ENCODE data around the gene WDPCP. TPM values are rescaled to one million over a fixed set of nuclear protein-coding genes. Genes with fewer than 3 reads are reported as not detected.
A peak's percentile ranks its signal among the peaks of the same experiment; 100 is the strongest.

The WDPCP gene
- polyA plus RNA-seq, 1 donor from 2014 or later: 8.9 TPM

GRCh38 chr2:63514237-63514716 lies 74.0 kb downstream of the WDPCP start:
- Histone ChIP-seq H3K27ac (ENCODE audit: low read length) (peak overlapping the region; percentile 37), H2AFZ (ENCODE audit: low read depth, low read length) (no peak overlapping the region), H3K27me3 (ENCODE audit: insufficient read depth, low read depth, low read length) (no peaks in the 10 kb centered on the region), H3K79me2 (replicated peaks; ENCODE audit: insufficient read depth, low read length) (no peaks in the 10 kb centered on the region), H3K9me3 (ENCODE audit: low read length) (no peaks in the 10 kb centered on the region), H3K4me3 (ENCODE audit: low read length) (no peak overlapping the region), H3K9ac (ENCODE audit: low read length) (no peak overlapping the region), H3K4me2 (ENCODE audit: low read length) (no peak overlapping the region), H3F3A (ENCODE audit: insufficient read depth, low read length, poor library complexity, severe bottlenecking) (no peaks in the 10 kb centered on the region), H3K36me3 (ENCODE audit: insufficient read depth, low read length) (no peaks in the 10 kb centered on the region), H3K9me2 (ENCODE audit: insufficient read depth, low read length) (no peaks in the 10 kb centered on the region), H4K20me1 (ENCODE audit: insufficient read depth) (no peaks in the 10 kb centered on the region)
- TF ChIP-seq POLR2AphosphoS5 (IDR thresholded peaks at IDR 0.05) (peak; percentile 90), EZH2 (IDR thresholded peaks at IDR 0.05; ENCODE audit: borderline replicate concordance, insufficient read depth, low read length, poor library complexity, severe bottlenecking) (no peak), SMC3 (conservative IDR thresholded peaks at IDR 0.05; ENCODE audit: poor library complexity) (no peak), MXI1 (conservative IDR thresholded peaks at IDR 0.05; ENCODE audit: poor library complexity, severe bottlenecking) (no peak), EP300 (conservative IDR thresholded peaks at IDR 0.05; ENCODE audit: poor library complexity, severe bottlenecking) (peak; percentile 49), REST (IDR thresholded peaks at IDR 0.05; ENCODE audit: borderline replicate concordance) (peak; percentile 97), TAF1 (IDR thresholded peaks at IDR 0.05; ENCODE audit: low read depth) (no peak), RAD21 (conservative IDR thresholded peaks at IDR 0.05) (no peak)
- TF ChIP-seq, protein P1, sequence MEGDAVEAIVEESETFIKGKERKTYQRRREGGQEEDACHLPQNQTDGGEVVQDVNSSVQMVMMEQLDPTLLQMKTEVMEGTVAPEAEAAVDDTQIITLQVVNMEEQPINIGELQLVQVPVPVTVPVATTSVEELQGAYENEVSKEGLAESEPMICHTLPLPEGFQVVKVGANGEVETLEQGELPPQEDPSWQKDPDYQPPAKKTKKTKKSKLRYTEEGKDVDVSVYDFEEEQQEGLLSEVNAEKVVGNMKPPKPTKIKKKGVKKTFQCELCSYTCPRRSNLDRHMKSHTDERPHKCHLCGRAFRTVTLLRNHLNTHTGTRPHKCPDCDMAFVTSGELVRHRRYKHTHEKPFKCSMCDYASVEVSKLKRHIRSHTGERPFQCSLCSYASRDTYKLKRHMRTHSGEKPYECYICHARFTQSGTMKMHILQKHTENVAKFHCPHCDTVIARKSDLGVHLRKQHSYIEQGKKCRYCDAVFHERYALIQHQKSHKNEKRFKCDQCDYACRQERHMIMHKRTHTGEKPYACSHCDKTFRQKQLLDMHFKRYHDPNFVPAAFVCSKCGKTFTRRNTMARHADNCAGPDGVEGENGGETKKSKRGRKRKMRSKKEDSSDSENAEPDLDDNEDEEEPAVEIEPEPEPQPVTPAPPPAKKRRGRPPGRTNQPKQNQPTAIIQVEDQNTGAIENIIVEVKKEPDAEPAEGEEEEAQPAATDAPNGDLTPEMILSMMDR (IDR thresholded peaks at IDR 0.05; ENCODE audit: poor library complexity, severe bottlenecking): no peak

DNA sequence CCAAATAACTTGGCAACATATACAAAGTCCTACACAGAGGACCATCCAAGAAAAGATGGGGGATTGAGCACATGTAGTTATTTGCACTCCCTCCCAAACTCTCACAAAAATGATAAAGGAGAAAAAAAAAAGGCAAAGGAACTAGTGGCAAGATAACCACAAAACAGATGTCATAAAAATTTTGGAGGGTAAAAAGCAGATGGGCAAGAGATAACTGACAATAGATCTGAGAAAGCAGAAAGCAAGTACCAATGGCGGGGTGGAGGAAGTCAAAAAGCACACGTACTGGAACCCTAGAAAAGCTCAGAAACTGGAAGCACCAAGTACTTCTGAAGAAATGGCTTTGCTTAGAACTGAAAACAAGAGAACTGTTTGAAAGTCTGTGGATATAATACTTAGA lies 82.0 kb downstream of the WDPCP start:
- no peak overlapping the region for H2AFZ ChIP-seq (ENCODE audit: low read depth, low read length)

More for the DNA sequence above, 82.0 kb downstream of the WDPCP start:
- H3K4me2 ChIP-seq (ENCODE audit: low read length): no peak overlapping the region
- no peaks in the 10 kb centered on the region for H3K36me3 ChIP-seq (ENCODE audit: insufficient read depth, low read length)
- no peak overlapping the region for H3K9ac ChIP-seq (ENCODE audit: low read length)
- no peaks in the 10 kb centered on the region for H3K79me2 ChIP-seq (replicated peaks; ENCODE audit: insufficient read depth, low read length)
- H3K9me2 ChIP-seq (ENCODE audit: insufficient read depth, low read length): no peaks in the 10 kb centered on the region
- H3K4me3 ChIP-seq (ENCODE audit: low read length): no peak overlapping the region
- no peak for TF ChIP-seq TAF1 (IDR thresholded peaks at IDR 0.05; ENCODE audit: low read depth)
- TF ChIP-seq, protein P1 (IDR thresholded peaks at IDR 0.05; ENCODE audit: poor library complexity, severe bottlenecking): no peak
- TF ChIP-seq MXI1 (conservative IDR thresholded peaks at IDR 0.05; ENCODE audit: poor library complexity, severe bottlenecking): no peak
- no peak for TF ChIP-seq RAD21 (conservative IDR thresholded peaks at IDR 0.05)
- no peak for TF ChIP-seq POLR2AphosphoS5 (IDR thresholded peaks at IDR 0.05)
- TF ChIP-seq SMC3 (conservative IDR thresholded peaks at IDR 0.05; ENCODE audit: poor library complexity): no peak
- TF ChIP-seq REST (IDR thresholded peaks at IDR 0.05; ENCODE audit: borderline replicate concordance): no peak
- TF ChIP-seq EZH2 (IDR thresholded peaks at IDR 0.05; ENCODE audit: borderline replicate concordance, insufficient read depth, low read length, poor library complexity, severe bottlenecking): no peak
- no peak for TF ChIP-seq EP300 (conservative IDR thresholded peaks at IDR 0.05; ENCODE audit: poor library complexity, severe bottlenecking)
- no peaks in the 10 kb centered on the region for H4K20me1 ChIP-seq (ENCODE audit: insufficient read depth)
- no peaks in the 10 kb centered on the region for H3F3A ChIP-seq (ENCODE audit: insufficient read depth, low read length, poor library complexity, severe bottlenecking)
- no peak overlapping the region for H3K27ac ChIP-seq (ENCODE audit: low read length)
- H3K27me3 ChIP-seq (ENCODE audit: insufficient read depth, low read depth, low read length): no peaks in the 10 kb centered on the region
- H3K9me3 ChIP-seq (ENCODE audit: low read length): no peaks in the 10 kb centered on the region

Measured in neural cell (in vitro differentiated cells).